ENCODE measurements around the gene EXOC2.

- TF ChIP-seq, protein P1, sequence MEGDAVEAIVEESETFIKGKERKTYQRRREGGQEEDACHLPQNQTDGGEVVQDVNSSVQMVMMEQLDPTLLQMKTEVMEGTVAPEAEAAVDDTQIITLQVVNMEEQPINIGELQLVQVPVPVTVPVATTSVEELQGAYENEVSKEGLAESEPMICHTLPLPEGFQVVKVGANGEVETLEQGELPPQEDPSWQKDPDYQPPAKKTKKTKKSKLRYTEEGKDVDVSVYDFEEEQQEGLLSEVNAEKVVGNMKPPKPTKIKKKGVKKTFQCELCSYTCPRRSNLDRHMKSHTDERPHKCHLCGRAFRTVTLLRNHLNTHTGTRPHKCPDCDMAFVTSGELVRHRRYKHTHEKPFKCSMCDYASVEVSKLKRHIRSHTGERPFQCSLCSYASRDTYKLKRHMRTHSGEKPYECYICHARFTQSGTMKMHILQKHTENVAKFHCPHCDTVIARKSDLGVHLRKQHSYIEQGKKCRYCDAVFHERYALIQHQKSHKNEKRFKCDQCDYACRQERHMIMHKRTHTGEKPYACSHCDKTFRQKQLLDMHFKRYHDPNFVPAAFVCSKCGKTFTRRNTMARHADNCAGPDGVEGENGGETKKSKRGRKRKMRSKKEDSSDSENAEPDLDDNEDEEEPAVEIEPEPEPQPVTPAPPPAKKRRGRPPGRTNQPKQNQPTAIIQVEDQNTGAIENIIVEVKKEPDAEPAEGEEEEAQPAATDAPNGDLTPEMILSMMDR (conservative IDR thresholded peaks at IDR 0.05; ENCODE audit: low read length): peak; percentile 55
- TF ChIP-seq EZH2phosphoT487 (IDR thresholded peaks at IDR 0.05; ENCODE audit: borderline replicate concordance, low read depth, low read length): no peak
Observed at GRCh38 chr6:692858-693722, at the start of gene EXOC2.

All from OCI-LY7 (cell line).